Measurements from ENCODE around the gene WDR48. TPM values are rescaled to one million over a fixed set of nuclear protein-coding genes. Genes with fewer than 3 reads are reported as not detected.

The WDR48 gene
- total and polyA plus RNA-seq, 4 experiments from 2014 or later: 32.6 to 69.8 (median 53.7) TPM

GRCh38 chr3:39079530-39079929 is 27.7 kb downstream of the WDR48 start:
- no peaks in the 10 kb centered on the region for H3K9me3 ChIP-seq (ENCODE audit: control insufficient read depth in 1 of 2, low read length in 2 of 2)
- POLR2A ChIA-PET (ENCODE audit: partially characterized antibody): no interaction called here
- H3K27ac Mint-ChIP-seq: peak overlapping the region in 1 of 7 donors; percentile 19
- H3K4me3 ChIP-seq (ENCODE audit: low read length in 2 of 2): no peak overlapping the region
- H3K27ac ChIP-seq (ENCODE audit: low read depth, low read length): no peak overlapping the region
- CTCF ChIA-PET (ENCODE audit: partially characterized antibody): interaction anchor here (0.7 to 2.6 kb wide), 4 partner anchors 34 to 299 kb away, joined by 3 to 10 read pairs (median 6); no protein-coding TSS in a partner anchor
- H3K4me1 Mint-ChIP-seq: peaks cover 0 to 13% (median 6%) of the 10 kb centered on the region in 4 donors
- no peaks in the 10 kb centered on the region for H3K27me3 Mint-ChIP-seq
- no peaks in the 10 kb centered on the region for H3K27me3 ChIP-seq (ENCODE audit: insufficient read depth, low read length)
- H3K36me3 Mint-ChIP-seq: peaks cover 68 to 74% of the 10 kb centered on the region in 2 donors
- no peak for DNase-seq
- no peaks in the 10 kb centered on the region for H3K9me3 Mint-ChIP-seq
- H3K4me3 Mint-ChIP-seq: no peak overlapping the region
- intact Hi-C loops (cut with micrococcal nuclease): no loop called here
- H3K4me1 ChIP-seq (ENCODE audit: insufficient read depth, low read length): no peaks in the 10 kb centered on the region
- H3K36me3 ChIP-seq (ENCODE audit: insufficient read depth, low read length): peaks cover 31% of the 10 kb centered on the region

DNA sequence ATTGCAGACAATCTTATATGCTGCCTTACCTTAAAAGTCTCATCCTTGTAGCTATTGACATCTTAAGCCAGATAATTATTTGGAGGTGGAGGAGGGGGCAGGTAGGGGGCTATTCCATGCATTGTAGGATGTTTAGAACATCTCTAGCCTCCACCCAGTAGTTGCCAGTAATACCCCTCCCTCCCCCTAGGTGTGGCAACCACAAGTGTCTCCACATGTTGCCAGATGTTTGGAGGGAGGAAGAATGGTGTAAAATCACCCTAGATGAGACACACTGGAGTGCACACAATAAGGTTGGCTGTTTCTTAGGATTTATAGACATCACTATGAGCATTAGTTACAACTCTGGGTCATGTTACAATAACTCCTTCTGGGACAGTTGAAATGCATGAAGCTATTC is 28.2 kb downstream of the WDR48 start:
- Histone ChIP-seq H3K4me1 (ENCODE audit: insufficient read depth, low read length) (no peaks in the 10 kb centered on the region), H3K27ac (ENCODE audit: low read depth, low read length) (no peak overlapping the region), H3K9me3 (ENCODE audit: control insufficient read depth in 1 of 2, low read length in 2 of 2) (no peaks in the 10 kb centered on the region), H3K36me3 (ENCODE audit: insufficient read depth, low read length) (peaks cover 26% of the 10 kb centered on the region), H3K27me3 (ENCODE audit: insufficient read depth, low read length) (no peaks in the 10 kb centered on the region), H3K4me3 (ENCODE audit: low read length in 2 of 2) (no peak overlapping the region)
- Mint-ChIP-seq H3K4me1 (peaks cover 0 to 11% (median 6%) of the 10 kb centered on the region in 4 donors), H3K9me3 (no peaks in the 10 kb centered on the region), H3K27me3 (no peaks in the 10 kb centered on the region), H3K36me3 (peaks cover 65 to 72% of the 10 kb centered on the region in 2 donors), H3K27ac (peak overlapping the region in 4 of 7 donors; percentile 26 to 59 (median 52)), H3K4me3 (no peak overlapping the region)
- no peak for DNase-seq
- POLR2A ChIA-PET (ENCODE audit: partially characterized antibody): no interaction called here
- CTCF ChIA-PET (ENCODE audit: partially characterized antibody): interaction anchor here (0.7 to 2.6 kb wide), 4 partner anchors 35 to 298 kb away, joined by 3 to 10 read pairs (median 6); no protein-coding TSS in a partner anchor
- intact Hi-C loops (cut with micrococcal nuclease): no loop called here

- Mint-ChIP-seq H3K36me3 (peaks cover 50 to 72% of the 10 kb centered on the region in 2 donors), H3K27me3 (no peaks in the 10 kb centered on the region), H3K9me3 (no peaks in the 10 kb centered on the region), H3K4me3 (no peak overlapping the region), H3K27ac (peak overlapping the region in 5 of 7 donors; percentile 23 to 79 (median 57)), H3K4me1 (peaks cover 0 to 9% (median 6%) of the 10 kb centered on the region in 4 donors)
- CTCF ChIA-PET (ENCODE audit: partially characterized antibody): interaction anchor here (1.9 kb wide), 1 partner anchor 207 kb away, joined by 5 read pairs; no protein-coding TSS in a partner anchor
- H3K36me3 ChIP-seq (ENCODE audit: insufficient read depth, low read length): peaks cover 26% of the 10 kb centered on the region
- no peak for DNase-seq
- no peak overlapping the region for H3K27ac ChIP-seq (ENCODE audit: low read depth, low read length)
- no peak overlapping the region for H3K4me3 ChIP-seq (ENCODE audit: low read length in 2 of 2)
- intact Hi-C loops (cut with micrococcal nuclease): no loop called here
- no peaks in the 10 kb centered on the region for H3K9me3 ChIP-seq (ENCODE audit: control insufficient read depth in 1 of 2, low read length in 2 of 2)
- no peaks in the 10 kb centered on the region for H3K4me1 ChIP-seq (ENCODE audit: insufficient read depth, low read length)
- no peaks in the 10 kb centered on the region for H3K27me3 ChIP-seq (ENCODE audit: insufficient read depth, low read length)
- POLR2A ChIA-PET (ENCODE audit: partially characterized antibody): no interaction called here
Observed at GRCh38 chr3:39082666-39083313, 31.0 kb downstream of the WDR48 start.

DNA sequence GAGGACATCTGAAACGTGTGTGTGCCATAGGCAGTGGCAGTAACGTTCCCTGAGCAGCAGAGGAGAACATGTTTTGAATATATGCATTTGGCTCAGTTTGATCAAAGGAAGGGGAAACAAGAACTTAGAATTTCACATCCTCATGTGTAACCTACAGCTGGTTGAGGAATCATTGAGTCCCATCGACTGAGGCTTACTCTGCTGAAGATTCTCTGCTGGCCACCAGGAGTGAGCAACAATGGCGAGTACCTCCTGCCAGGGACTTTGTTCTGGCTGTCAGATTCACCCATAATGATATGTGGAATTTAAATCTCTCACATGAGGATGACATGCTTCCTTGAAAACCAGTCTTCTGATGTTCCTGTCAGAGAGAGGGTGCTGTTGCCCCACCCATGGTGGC is 34.3 kb downstream of the WDR48 start:
- peaks cover 47 to 82% of the 10 kb centered on the region in 2 donors for H3K36me3 Mint-ChIP-seq
- peaks cover 0 to 2% (median under 1%) of the 10 kb centered on the region in 4 donors for H3K4me1 Mint-ChIP-seq

DNA sequence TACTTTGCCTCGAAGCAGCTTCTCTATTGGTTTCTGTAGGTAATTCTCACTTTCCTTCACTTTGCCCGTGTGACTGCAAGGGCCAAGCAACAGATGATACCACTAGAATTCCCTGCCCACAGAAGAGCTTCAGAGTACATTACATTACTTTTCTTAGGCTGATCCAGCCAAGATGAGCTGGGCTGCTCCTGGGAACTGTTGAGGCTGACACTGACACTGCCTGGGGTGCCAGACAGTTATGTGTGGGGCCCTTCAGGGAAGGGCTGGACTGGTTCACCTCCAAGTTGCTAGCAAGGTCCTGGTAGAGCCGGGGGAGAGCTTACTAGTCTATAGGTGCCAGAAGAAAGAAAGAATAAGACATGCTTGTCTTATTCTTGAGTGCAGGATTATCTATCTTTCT is 36.6 kb downstream of the WDR48 start:
- Histone ChIP-seq H3K27me3 (ENCODE audit: insufficient read depth, low read length) (no peaks in the 10 kb centered on the region), H3K4me1 (ENCODE audit: insufficient read depth, low read length) (no peaks in the 10 kb centered on the region), H3K36me3 (ENCODE audit: insufficient read depth, low read length) (peaks cover 51% of the 10 kb centered on the region), H3K4me3 (ENCODE audit: low read length in 2 of 2) (no peak overlapping the region), H3K9me3 (ENCODE audit: control insufficient read depth in 1 of 2, low read length in 2 of 2) (no peaks in the 10 kb centered on the region), H3K27ac (ENCODE audit: low read depth, low read length) (no peak overlapping the region)
- ChIA-PET CTCF (ENCODE audit: partially characterized antibody) (interaction anchor here (1.4 to 7.0 kb wide), 2 partner anchors 199 to 204 kb away, joined by 5 to 35 read pairs; no protein-coding TSS in a partner anchor), POLR2A (ENCODE audit: partially characterized antibody) (interaction anchor here (0.9 kb wide), 1 partner anchor 18 kb away, joined by 3 read pairs; no protein-coding TSS in a partner anchor)
- Mint-ChIP-seq H3K27me3 (no peaks in the 10 kb centered on the region), H3K36me3 (peaks cover 32 to 85% of the 10 kb centered on the region in 2 donors), H3K27ac (peak overlapping the region in 3 of 7 donors; percentile 46 to 74 (median 70)), H3K9me3 (peaks cover 0 to 3% (median 0%) of the 10 kb centered on the region in 8 donors), H3K4me1 (no peaks in the 10 kb centered on the region), H3K4me3 (no peak overlapping the region)
- no peak for DNase-seq
- intact Hi-C loops (cut with micrococcal nuclease): no loop called here

More for the DNA sequence above, 34.3 kb downstream of the WDR48 start:
- Mint-ChIP-seq H3K9me3 (no peaks in the 10 kb centered on the region), H3K27me3 (no peaks in the 10 kb centered on the region), H3K4me3 (no peak overlapping the region), H3K27ac (peak overlapping the region in 1 of 7 donors; percentile 28)
- no peaks in the 10 kb centered on the region for H3K9me3 ChIP-seq (ENCODE audit: control insufficient read depth in 1 of 2, low read length in 2 of 2)
- intact Hi-C loops (cut with micrococcal nuclease): no loop called here
- POLR2A ChIA-PET (ENCODE audit: partially characterized antibody): no interaction called here
- no peak for DNase-seq
- no peak overlapping the region for H3K27ac ChIP-seq (ENCODE audit: low read depth, low read length)
- no peaks in the 10 kb centered on the region for H3K4me1 ChIP-seq (ENCODE audit: insufficient read depth, low read length)
- H3K27me3 ChIP-seq (ENCODE audit: insufficient read depth, low read length): no peaks in the 10 kb centered on the region
- CTCF ChIA-PET (ENCODE audit: partially characterized antibody): interaction anchor here (1.4 to 2.1 kb wide), 4 partner anchors 18 to 207 kb away, joined by 5 to 8 read pairs (median 6); no protein-coding TSS in a partner anchor
- H3K4me3 ChIP-seq (ENCODE audit: low read length in 2 of 2): no peak overlapping the region
- H3K36me3 ChIP-seq (ENCODE audit: insufficient read depth, low read length): peaks cover 46% of the 10 kb centered on the region

DNA sequence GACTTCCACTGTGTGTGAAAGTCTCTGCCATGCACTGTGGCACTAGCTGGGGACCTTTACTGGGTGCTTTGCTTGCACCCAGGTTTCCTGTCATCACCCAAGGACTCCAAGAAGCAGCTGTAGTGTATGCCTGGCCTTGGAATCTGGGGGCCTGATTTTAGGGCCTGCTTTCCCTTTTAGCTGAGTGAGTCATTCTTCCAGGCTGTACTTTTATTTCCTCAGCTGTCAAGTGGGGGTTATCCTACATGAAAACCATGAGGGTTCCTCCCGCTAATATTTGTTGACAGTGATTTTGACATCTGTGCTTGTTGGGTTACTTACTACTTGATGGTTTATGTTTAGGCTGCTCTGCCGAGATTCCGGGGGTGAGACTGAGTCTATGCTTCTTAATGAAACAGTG is 37.1 kb downstream of the WDR48 start:
- Mint-ChIP-seq H3K36me3 (peaks cover 31 to 87% of the 10 kb centered on the region in 2 donors), H3K27me3 (no peaks in the 10 kb centered on the region), H3K4me1 (no peaks in the 10 kb centered on the region), H3K4me3 (no peak overlapping the region), H3K27ac (peak overlapping the region in 2 of 7 donors; percentile 49 to 53), H3K9me3 (peaks cover 0 to 3% (median 0%) of the 10 kb centered on the region in 8 donors)
- H3K9me3 ChIP-seq (ENCODE audit: control insufficient read depth in 1 of 2, low read length in 2 of 2): no peaks in the 10 kb centered on the region
- no peak overlapping the region for H3K4me3 ChIP-seq (ENCODE audit: low read length in 2 of 2)
- H3K4me1 ChIP-seq (ENCODE audit: insufficient read depth, low read length): no peaks in the 10 kb centered on the region
- H3K27ac ChIP-seq (ENCODE audit: low read depth, low read length): no peak overlapping the region
- ChIA-PET POLR2A (ENCODE audit: partially characterized antibody) (no interaction called here), CTCF (ENCODE audit: partially characterized antibody) (interaction anchor here (1.1 to 7.0 kb wide), 3 partner anchors 38 to 203 kb away, joined by 3 to 35 read pairs (median 5); no protein-coding TSS in a partner anchor)
- intact Hi-C loops (cut with micrococcal nuclease): no loop called here
- no peaks in the 10 kb centered on the region for H3K27me3 ChIP-seq (ENCODE audit: insufficient read depth, low read length)
- no peak for DNase-seq
- H3K36me3 ChIP-seq (ENCODE audit: insufficient read depth, low read length): peaks cover 53% of the 10 kb centered on the region

GRCh38 chr3:39090922-39091321 is 39.1 kb downstream of the WDR48 start:
- peak overlapping the region in 2 of 7 donors; percentile 22 to 29 for H3K27ac Mint-ChIP-seq
- intact Hi-C loops (cut with micrococcal nuclease): no loop called here
- no peaks in the 10 kb centered on the region for H3K9me3 ChIP-seq (ENCODE audit: control insufficient read depth in 1 of 2, low read length in 2 of 2)

More at GRCh38 chr3:39090922-39091321, 39.1 kb downstream of the WDR48 start:
- Histone ChIP-seq H3K4me3 (ENCODE audit: low read length in 2 of 2) (no peak overlapping the region), H3K36me3 (ENCODE audit: insufficient read depth, low read length) (peaks cover 64% of the 10 kb centered on the region), H3K27ac (ENCODE audit: low read depth, low read length) (no peak overlapping the region), H3K27me3 (ENCODE audit: insufficient read depth, low read length) (no peaks in the 10 kb centered on the region), H3K4me1 (ENCODE audit: insufficient read depth, low read length) (no peaks in the 10 kb centered on the region)
- Mint-ChIP-seq H3K4me3 (no peak overlapping the region), H3K27me3 (no peaks in the 10 kb centered on the region), H3K36me3 (peaks cover 39 to 91% of the 10 kb centered on the region in 2 donors), H3K4me1 (no peaks in the 10 kb centered on the region), H3K9me3 (peaks cover 0 to 3% (median 0%) of the 10 kb centered on the region in 8 donors)
- DNase-seq: no peak
- CTCF ChIA-PET (ENCODE audit: partially characterized antibody): interaction anchor here (7.0 kb wide), 1 partner anchor 197 kb away, joined by 35 read pairs; no protein-coding TSS in a partner anchor
- POLR2A ChIA-PET (ENCODE audit: partially characterized antibody): no interaction called here
